HepG2 (cell line): ENCODE data around the gene ZCCHC8. TPM values are rescaled to one million over a fixed set of nuclear protein-coding genes. Genes with fewer than 3 reads are reported as not detected.

Experiments used
- FOXA1 ChIP-seq, 2 experiments: fragments of 450-650 bp in 1 of 2; sonication (generic) in 1 of 2; formaldehyde crosslinking in 1 of 2; IDR thresholded peaks; 2 replicates each; pipeline versions ENCODE4 v1.4.0 to v1.6.1; 2016 to 2020; ENCODE audit warnings: missing genetic modification reagents in 1 of 2
- HOXA5 ChIP-seq: sonication (generic); formaldehyde crosslinking; IDR thresholded peaks from 2 replicates; pipeline ENCODE4 v1.4.0; 2020; ENCODE audit warnings: missing genetic modification reagents
- MBD4 ChIP-seq: IDR thresholded peaks from 2 replicates; pipeline ENCODE4 v1.6.1; 2012; ENCODE audit warnings: low read length, inconsistent platforms, borderline replicate concordance
- SAP130 ChIP-seq: IDR thresholded peaks from 2 replicates; pipeline ENCODE4 v1.6.1; 2016; ENCODE audit warnings: low read depth
- TEAD3 ChIP-seq: optimal IDR thresholded peaks from 2 replicates; pipeline ENCODE3; 2016; ENCODE audit warnings: borderline replicate concordance
- ZNF235 ChIP-seq: sonication (generic); formaldehyde crosslinking; IDR thresholded peaks from 2 replicates; pipeline ENCODE4 v1.8.1; 2023; ENCODE audit warnings: mild to moderate bottlenecking, missing genetic modification reagents, borderline replicate concordance
- ZNF251 ChIP-seq: sonication (generic); formaldehyde crosslinking; IDR thresholded peaks from 2 replicates; pipeline ENCODE4 v1.9.0; 2021; ENCODE audit warnings: mild to moderate bottlenecking, missing genetic modification reagents
- ZNF501 ChIP-seq: sonication (generic); formaldehyde crosslinking; IDR thresholded peaks from 2 replicates; pipeline ENCODE4 v1.5.1; 2020; ENCODE audit warnings: mild to moderate bottlenecking, moderate library complexity, missing genetic modification reagents
- polyA plus RNA-seq, 8 experiments: library from polyadenylated mRNA; depleted of rRNA in 3 of 8; stranded (reverse) in 7 of 8; unstranded in 1 of 8; fragments of >200 nt; fragmentation: Illumina TruSeq in 4 of 8; extraction: Trizol in 4 of 8; gene quantifications; 2 replicates each; pipeline versions ENCODE4 v1.2.1 to v1.2.3, GENCODE V29; 2011 to 2016; ENCODE audit warnings: low read depth in 4 of 8, missing spikeins in 1 of 8, mixed read lengths in 1 of 8; ENCODE audit not compliant: insufficient read depth in 1 of 8
- total RNA-seq, 5 experiments: library from RNA; depleted of rRNA; stranded (reverse); fragments of >200 nt; fragmentation: Illumina TruSeq; extraction: Trizol; gene quantifications; 2 replicates each; pipeline ENCODE4 v1.2.3, GENCODE V29; 2016; ENCODE audit warnings: low read depth in 1 of 5
- TF ChIP-seq, protein P1 (sequence below): sonication (generic); formaldehyde crosslinking; IDR thresholded peaks from 2 replicates; pipeline ENCODE4 v1.4.0; 2020; ENCODE audit warnings: missing genetic modification reagents, borderline replicate concordance
- TF ChIP-seq, protein P2 (sequence below), 2 experiments: fragments of 450-650 bp in 1 of 2; sonication (generic) in 1 of 2; formaldehyde crosslinking in 1 of 2; IDR thresholded peaks; 2 replicates each; pipeline versions ENCODE4 v1.6.1 to v1.8.0; 2016 to 2022; ENCODE audit warnings: antibody characterized with exemption in 1 of 2, mild to moderate bottlenecking in 1 of 2, missing genetic modification reagents in 1 of 2
- TF ChIP-seq, protein P3 (sequence below): sonication (generic); formaldehyde crosslinking; IDR thresholded peaks from 2 replicates; pipeline ENCODE4 v1.5.0; 2020; ENCODE audit warnings: missing genetic modification reagents, mild to moderate bottlenecking, borderline replicate concordance
- TF ChIP-seq, protein P4 (sequence below): IDR thresholded peaks from 2 replicates; pipeline ENCODE4 v1.6.1; 2018; ENCODE audit warnings: missing genetic modification reagents
- TF ChIP-seq, protein P5 (sequence below): sonication (generic); formaldehyde crosslinking; IDR thresholded peaks from 2 replicates; pipeline ENCODE4 v1.4.0; 2020; ENCODE audit warnings: missing genetic modification reagents
- TF ChIP-seq, protein P6 (sequence below): sonication (generic); formaldehyde crosslinking; IDR thresholded peaks from 2 replicates; pipeline ENCODE4 v1.4.0; 2020; ENCODE audit warnings: mild to moderate bottlenecking, missing genetic modification reagents

ZCCHC8 gene
- total and polyA plus RNA-seq, 2 of the 13 experiments (the other 11 are each of a cell fraction or from before 2014, with no cell fraction given), result 18.6 to 20.9 TPM

DNA sequence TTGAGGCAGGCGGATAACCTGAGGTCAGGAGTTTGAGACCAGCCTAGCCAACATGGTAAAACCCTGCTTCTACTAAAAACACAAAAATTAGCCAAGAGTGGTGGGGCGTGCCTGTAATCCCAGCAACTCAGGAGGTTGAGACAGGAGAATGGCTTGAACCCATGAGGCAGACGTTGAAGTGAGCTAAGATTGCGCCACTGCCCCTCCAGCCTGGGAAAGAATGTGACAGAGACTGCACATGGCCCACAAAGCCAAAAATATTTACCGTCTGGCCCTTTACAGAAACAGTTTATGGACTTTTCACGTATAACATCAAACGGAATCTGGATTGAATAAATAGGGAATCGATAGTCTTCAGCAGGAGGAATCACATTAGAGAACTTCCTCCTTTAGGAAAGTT lies 22.5 kb upstream of the ZCCHC8 start (continued):
- TF ChIP-seq, protein P1, sequence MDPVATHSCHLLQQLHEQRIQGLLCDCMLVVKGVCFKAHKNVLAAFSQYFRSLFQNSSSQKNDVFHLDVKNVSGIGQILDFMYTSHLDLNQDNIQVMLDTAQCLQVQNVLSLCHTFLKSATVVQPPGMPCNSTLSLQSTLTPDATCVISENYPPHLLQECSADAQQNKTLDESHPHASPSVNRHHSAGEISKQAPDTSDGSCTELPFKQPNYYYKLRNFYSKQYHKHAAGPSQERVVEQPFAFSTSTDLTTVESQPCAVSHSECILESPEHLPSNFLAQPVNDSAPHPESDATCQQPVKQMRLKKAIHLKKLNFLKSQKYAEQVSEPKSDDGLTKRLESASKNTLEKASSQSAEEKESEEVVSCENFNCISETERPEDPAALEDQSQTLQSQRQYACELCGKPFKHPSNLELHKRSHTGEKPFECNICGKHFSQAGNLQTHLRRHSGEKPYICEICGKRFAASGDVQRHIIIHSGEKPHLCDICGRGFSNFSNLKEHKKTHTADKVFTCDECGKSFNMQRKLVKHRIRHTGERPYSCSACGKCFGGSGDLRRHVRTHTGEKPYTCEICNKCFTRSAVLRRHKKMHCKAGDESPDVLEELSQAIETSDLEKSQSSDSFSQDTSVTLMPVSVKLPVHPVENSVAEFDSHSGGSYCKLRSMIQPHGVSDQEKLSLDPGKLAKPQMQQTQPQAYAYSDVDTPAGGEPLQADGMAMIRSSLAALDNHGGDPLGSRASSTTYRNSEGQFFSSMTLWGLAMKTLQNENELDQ (CRISPR knock-in tag), result no peak
- TF ChIP-seq TEAD3 (CRISPR knock-in tag) (peak; percentile 59), ZNF251 (CRISPR knock-in tag) (no peak), HOXA5 (CRISPR knock-in tag) (no peak), MBD4 (no peak), ZNF501 (CRISPR knock-in tag) (no peak), FOXA1 (IDR thresholded peaks at IDR 0.05) (no peak), FOXA1 (CRISPR knock-in tag; IDR thresholded peaks at IDR 0.05) (no peak), ZNF235 (no peak), SAP130 (peak; percentile 83)
- TF ChIP-seq, protein P2, sequence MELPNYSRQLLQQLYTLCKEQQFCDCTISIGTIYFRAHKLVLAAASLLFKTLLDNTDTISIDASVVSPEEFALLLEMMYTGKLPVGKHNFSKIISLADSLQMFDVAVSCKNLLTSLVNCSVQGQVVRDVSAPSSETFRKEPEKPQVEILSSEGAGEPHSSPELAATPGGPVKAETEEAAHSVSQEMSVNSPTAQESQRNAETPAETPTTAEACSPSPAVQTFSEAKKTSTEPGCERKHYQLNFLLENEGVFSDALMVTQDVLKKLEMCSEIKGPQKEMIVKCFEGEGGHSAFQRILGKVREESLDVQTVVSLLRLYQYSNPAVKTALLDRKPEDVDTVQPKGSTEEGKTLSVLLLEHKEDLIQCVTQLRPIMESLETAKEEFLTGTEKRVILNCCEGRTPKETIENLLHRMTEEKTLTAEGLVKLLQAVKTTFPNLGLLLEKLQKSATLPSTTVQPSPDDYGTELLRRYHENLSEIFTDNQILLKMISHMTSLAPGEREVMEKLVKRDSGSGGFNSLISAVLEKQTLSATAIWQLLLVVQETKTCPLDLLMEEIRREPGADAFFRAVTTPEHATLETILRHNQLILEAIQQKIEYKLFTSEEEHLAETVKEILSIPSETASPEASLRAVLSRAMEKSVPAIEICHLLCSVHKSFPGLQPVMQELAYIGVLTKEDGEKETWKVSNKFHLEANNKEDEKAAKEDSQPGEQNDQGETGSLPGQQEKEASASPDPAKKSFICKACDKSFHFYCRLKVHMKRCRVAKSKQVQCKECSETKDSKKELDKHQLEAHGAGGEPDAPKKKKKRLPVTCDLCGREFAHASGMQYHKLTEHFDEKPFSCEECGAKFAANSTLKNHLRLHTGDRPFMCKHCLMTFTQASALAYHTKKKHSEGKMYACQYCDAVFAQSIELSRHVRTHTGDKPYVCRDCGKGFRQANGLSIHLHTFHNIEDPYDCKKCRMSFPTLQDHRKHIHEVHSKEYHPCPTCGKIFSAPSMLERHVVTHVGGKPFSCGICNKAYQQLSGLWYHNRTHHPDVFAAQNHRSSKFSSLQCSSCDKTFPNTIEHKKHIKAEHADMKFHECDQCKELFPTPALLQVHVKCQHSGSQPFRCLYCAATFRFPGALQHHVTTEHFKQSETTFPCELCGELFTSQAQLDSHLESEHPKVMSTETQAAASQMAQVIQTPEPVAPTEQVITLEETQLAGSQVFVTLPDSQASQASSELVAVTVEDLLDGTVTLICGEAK (IDR thresholded peaks at IDR 0.05), result no peak
- TF ChIP-seq, protein P2 (CRISPR knock-in tag; IDR thresholded peaks at IDR 0.05), result no peak
- TF ChIP-seq, protein P3, sequence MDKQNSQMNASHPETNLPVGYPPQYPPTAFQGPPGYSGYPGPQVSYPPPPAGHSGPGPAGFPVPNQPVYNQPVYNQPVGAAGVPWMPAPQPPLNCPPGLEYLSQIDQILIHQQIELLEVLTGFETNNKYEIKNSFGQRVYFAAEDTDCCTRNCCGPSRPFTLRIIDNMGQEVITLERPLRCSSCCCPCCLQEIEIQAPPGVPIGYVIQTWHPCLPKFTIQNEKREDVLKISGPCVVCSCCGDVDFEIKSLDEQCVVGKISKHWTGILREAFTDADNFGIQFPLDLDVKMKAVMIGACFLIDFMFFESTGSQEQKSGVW, result no peak
- TF ChIP-seq, protein P4, sequence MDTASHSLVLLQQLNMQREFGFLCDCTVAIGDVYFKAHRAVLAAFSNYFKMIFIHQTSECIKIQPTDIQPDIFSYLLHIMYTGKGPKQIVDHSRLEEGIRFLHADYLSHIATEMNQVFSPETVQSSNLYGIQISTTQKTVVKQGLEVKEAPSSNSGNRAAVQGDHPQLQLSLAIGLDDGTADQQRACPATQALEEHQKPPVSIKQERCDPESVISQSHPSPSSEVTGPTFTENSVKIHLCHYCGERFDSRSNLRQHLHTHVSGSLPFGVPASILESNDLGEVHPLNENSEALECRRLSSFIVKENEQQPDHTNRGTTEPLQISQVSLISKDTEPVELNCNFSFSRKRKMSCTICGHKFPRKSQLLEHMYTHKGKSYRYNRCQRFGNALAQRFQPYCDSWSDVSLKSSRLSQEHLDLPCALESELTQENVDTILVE (CRISPR knock-in tag), result no peak
- TF ChIP-seq, protein P5, sequence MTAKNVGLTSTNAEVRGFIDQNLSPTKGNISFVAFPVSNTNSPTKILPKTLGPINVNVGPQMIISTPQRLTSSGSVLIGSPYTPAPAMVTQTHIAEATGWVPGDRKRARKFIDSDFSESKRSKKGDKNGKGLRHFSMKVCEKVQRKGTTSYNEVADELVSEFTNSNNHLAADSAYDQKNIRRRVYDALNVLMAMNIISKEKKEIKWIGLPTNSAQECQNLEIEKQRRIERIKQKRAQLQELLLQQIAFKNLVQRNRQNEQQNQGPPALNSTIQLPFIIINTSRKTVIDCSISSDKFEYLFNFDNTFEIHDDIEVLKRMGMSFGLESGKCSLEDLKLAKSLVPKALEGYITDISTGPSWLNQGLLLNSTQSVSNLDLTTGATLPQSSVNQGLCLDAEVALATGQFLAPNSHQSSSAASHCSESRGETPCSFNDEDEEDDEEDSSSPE (CRISPR knock-in tag), result 0 out of 2 replicates have a peak, but pooled peaks have one; percentile 24
- TF ChIP-seq, protein P6, sequence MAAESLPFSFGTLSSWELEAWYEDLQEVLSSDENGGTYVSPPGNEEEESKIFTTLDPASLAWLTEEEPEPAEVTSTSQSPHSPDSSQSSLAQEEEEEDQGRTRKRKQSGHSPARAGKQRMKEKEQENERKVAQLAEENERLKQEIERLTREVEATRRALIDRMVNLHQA (CRISPR knock-in tag), result no peak
